Esophagus squamous epithelium (tissue), 4 donors: ENCODE results near the gene MFSD2B.

ENCODE experiments used
- CTCF ChIP-seq, 6 experiments: fragments of 450-650 bp in 4 of 6; fragments of 200-600 bp in 2 of 6; sonication (generic) in 2 of 6; IDR thresholded peaks; one replicate each; pipeline ENCODE4 v1.5.1; 2016 to 2019; ENCODE audit warnings: antibody characterized with exemption in 6 of 6, mild to moderate bottlenecking in 4 of 6, moderate library complexity in 4 of 6
- POLR2A ChIP-seq, 4 donors: fragments of 450-650 bp; IDR thresholded peaks; one replicate each; pipeline ENCODE4 v1.6.1; 2017; ENCODE audit warnings: antibody characterized with exemption in 4 of 4, mild to moderate bottlenecking in 4 of 4, moderate library complexity in 3 of 4

- TF ChIP-seq CTCF (IDR thresholded peaks at IDR 0.05) (no peak), POLR2A (IDR thresholded peaks at IDR 0.05) (no peak)
Measured at GRCh38 chr2:24075259-24075658, 65.4 kb downstream of the MFSD2B start.
